ENCODE data around the gene CFAP221.

CFAP221 gene

DNA sequence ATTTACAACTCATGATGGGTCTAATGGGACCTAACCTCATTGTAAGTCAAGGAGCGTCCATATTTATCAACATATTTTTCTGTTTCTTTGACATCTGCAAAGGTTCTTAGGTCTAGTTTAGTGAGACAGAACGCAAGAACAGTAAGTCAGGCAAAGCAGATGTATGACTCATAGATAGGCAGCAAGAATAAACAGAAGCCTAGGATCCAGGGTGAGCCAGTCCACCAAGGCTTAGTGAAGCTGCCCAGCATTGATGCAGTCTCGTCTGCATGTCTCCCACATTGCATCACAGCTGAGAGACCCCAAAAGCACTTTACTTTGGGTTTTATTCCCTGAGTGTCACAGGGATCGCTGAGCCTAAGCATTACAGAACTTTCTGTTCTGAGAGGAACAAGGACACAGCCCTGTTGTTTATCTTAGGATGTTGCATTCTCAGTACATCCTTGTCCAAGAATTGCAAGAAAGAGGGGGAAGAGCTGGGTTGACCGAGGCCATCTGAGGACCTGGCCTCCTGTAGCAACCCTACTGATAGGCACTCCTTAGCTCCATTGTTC, 105.2 kb downstream of the CFAP221 start:
- Histone ChIP-seq H3K23ac (ENCODE audit: low read length in 2 of 2) (no peak overlapping the region), H3K27me3 (ENCODE audit: control insufficient read depth in 1 of 2, insufficient read depth in 1 of 2, low read length in 2 of 2) (peaks cover 0 to 7% of the 10 kb centered on the region in 2 experiments)
- WGBS, result 58% methylated on average over 4 of the region's 5 CpGs

GRCh38 chr2:119650206-119650605, 106.0 kb downstream of the CFAP221 start:
- Histone ChIP-seq H2BK15ac (ENCODE audit: low read depth, poor library complexity, severe bottlenecking) (no peak overlapping the region), H3K79me1 (replicated peaks; ENCODE audit: low read length, poor library complexity, severe bottlenecking) (no peaks in the 10 kb centered on the region), H3K4me3 (ENCODE audit: insufficient read depth in 1 of 2, low read depth in 1 of 2, low read length in 2 of 2) (no peak overlapping the region), H3K23ac (ENCODE audit: low read length in 2 of 2) (no peak overlapping the region), H3K9ac (ENCODE audit: low read length) (no peak overlapping the region), H2AFZ (ENCODE audit: low read depth, low read length) (no peak overlapping the region), H3K18ac (ENCODE audit: low read depth in 1 of 2, low read length in 2 of 2) (no peak overlapping the region), H2BK12ac (ENCODE audit: low read length in 2 of 2) (no peak overlapping the region), H3K36me3 (ENCODE audit: control insufficient read depth in 1 of 2, insufficient read depth in 2 of 2, low read depth in 1 of 2, low read length in 2 of 2) (no peaks in the 10 kb centered on the region), H3K27me3 (ENCODE audit: control insufficient read depth in 1 of 2, insufficient read depth in 1 of 2, low read length in 2 of 2) (peaks cover 3 to 11% of the 10 kb centered on the region in 2 experiments), H3K14ac (ENCODE audit: low read length in 2 of 2) (no peak overlapping the region), H2BK5ac (ENCODE audit: low read depth, low read length, poor library complexity, severe bottlenecking) (no peak overlapping the region), H2BK120ac (ENCODE audit: low read depth, low read length) (no peak overlapping the region), H3K4ac (ENCODE audit: low read depth in 1 of 2, low read length in 2 of 2) (no peak overlapping the region), H4K8ac (ENCODE audit: low read length) (no peak overlapping the region), H3K9me3 (ENCODE audit: control insufficient read depth, low read length) (no peaks in the 10 kb centered on the region), H3K27ac (ENCODE audit: low read length, poor library complexity, severe bottlenecking) (no peak overlapping the region), H3K4me1 (ENCODE audit: control insufficient read depth, insufficient read depth, low read depth, low read length) (peaks cover 2% of the 10 kb centered on the region), H4K91ac (ENCODE audit: low read length) (no peak overlapping the region), H2AK5ac (ENCODE audit: low read length, severe bottlenecking) (no peak overlapping the region), H3K4me2 (ENCODE audit: low read length, poor library complexity, severe bottlenecking) (no peak overlapping the region)
- no peak for DNase-seq
- WGBS, result 95% methylated on average over 1 of the region's 3 CpGs

More for the DNA sequence above, 105.2 kb downstream of the CFAP221 start:
- Histone ChIP-seq H2BK15ac (ENCODE audit: low read depth, poor library complexity, severe bottlenecking) (no peak overlapping the region), H2BK5ac (ENCODE audit: low read depth, low read length, poor library complexity, severe bottlenecking) (no peak overlapping the region), H3K36me3 (ENCODE audit: control insufficient read depth in 1 of 2, insufficient read depth in 2 of 2, low read depth in 1 of 2, low read length in 2 of 2) (no peaks in the 10 kb centered on the region), H2AFZ (ENCODE audit: low read depth, low read length) (no peak overlapping the region), H3K9me3 (ENCODE audit: control insufficient read depth, low read length) (no peaks in the 10 kb centered on the region), H2AK5ac (ENCODE audit: low read length, severe bottlenecking) (no peak overlapping the region), H2BK12ac (ENCODE audit: low read length in 2 of 2) (no peak overlapping the region), H3K9ac (ENCODE audit: low read length) (no peak overlapping the region), H3K18ac (ENCODE audit: low read depth in 1 of 2, low read length in 2 of 2) (no peak overlapping the region), H3K4ac (ENCODE audit: low read depth in 1 of 2, low read length in 2 of 2) (no peak overlapping the region), H3K27ac (ENCODE audit: low read length, poor library complexity, severe bottlenecking) (no peak overlapping the region), H3K4me2 (ENCODE audit: low read length, poor library complexity, severe bottlenecking) (no peak overlapping the region), H4K91ac (ENCODE audit: low read length) (no peak overlapping the region), H3K14ac (ENCODE audit: low read length in 2 of 2) (no peak overlapping the region), H3K79me1 (replicated peaks; ENCODE audit: low read length, poor library complexity, severe bottlenecking) (no peaks in the 10 kb centered on the region), H3K4me1 (ENCODE audit: control insufficient read depth, insufficient read depth, low read depth, low read length) (peaks cover 2% of the 10 kb centered on the region), H2BK120ac (ENCODE audit: low read depth, low read length) (no peak overlapping the region), H3K4me3 (ENCODE audit: insufficient read depth in 1 of 2, low read depth in 1 of 2, low read length in 2 of 2) (no peak overlapping the region), H4K8ac (ENCODE audit: low read length) (no peak overlapping the region)
- DNase-seq, result peak; percentile 45

GRCh38 chr2:119650846-119651370, 106.7 kb downstream of the CFAP221 start:
- Histone ChIP-seq H3K4me1 (ENCODE audit: control insufficient read depth, insufficient read depth, low read depth, low read length) (peaks cover 2% of the 10 kb centered on the region), H3K79me1 (replicated peaks; ENCODE audit: low read length, poor library complexity, severe bottlenecking) (no peaks in the 10 kb centered on the region), H3K27ac (ENCODE audit: low read length, poor library complexity, severe bottlenecking) (no peak overlapping the region), H2BK12ac (ENCODE audit: low read length in 2 of 2) (no peak overlapping the region), H4K8ac (ENCODE audit: low read length) (no peak overlapping the region), H2BK5ac (ENCODE audit: low read depth, low read length, poor library complexity, severe bottlenecking) (no peak overlapping the region), H3K23ac (ENCODE audit: low read length in 2 of 2) (no peak overlapping the region), H3K36me3 (ENCODE audit: control insufficient read depth in 1 of 2, insufficient read depth in 2 of 2, low read depth in 1 of 2, low read length in 2 of 2) (no peaks in the 10 kb centered on the region), H2BK120ac (ENCODE audit: low read depth, low read length) (no peak overlapping the region), H3K18ac (ENCODE audit: low read depth in 1 of 2, low read length in 2 of 2) (no peak overlapping the region), H3K27me3 (ENCODE audit: control insufficient read depth in 1 of 2, insufficient read depth in 1 of 2, low read length in 2 of 2) (peaks cover 8 to 12% of the 10 kb centered on the region in 2 experiments), H2AK5ac (ENCODE audit: low read length, severe bottlenecking) (no peak overlapping the region), H3K4ac (ENCODE audit: low read depth in 1 of 2, low read length in 2 of 2) (no peak overlapping the region), H3K14ac (ENCODE audit: low read length in 2 of 2) (no peak overlapping the region), H3K9me3 (ENCODE audit: control insufficient read depth, low read length) (no peaks in the 10 kb centered on the region), H4K91ac (ENCODE audit: low read length) (no peak overlapping the region), H3K4me3 (ENCODE audit: insufficient read depth in 1 of 2, low read depth in 1 of 2, low read length in 2 of 2) (no peak overlapping the region), H2BK15ac (ENCODE audit: low read depth, poor library complexity, severe bottlenecking) (no peak overlapping the region), H3K4me2 (ENCODE audit: low read length, poor library complexity, severe bottlenecking) (no peak overlapping the region), H3K9ac (ENCODE audit: low read length) (no peak overlapping the region), H2AFZ (ENCODE audit: low read depth, low read length) (no peak overlapping the region)
- peak; percentile 17 for DNase-seq
- 50% methylated on average over 1 of the region's 2 CpGs for whole genome bisulfite sequencing

DNA sequence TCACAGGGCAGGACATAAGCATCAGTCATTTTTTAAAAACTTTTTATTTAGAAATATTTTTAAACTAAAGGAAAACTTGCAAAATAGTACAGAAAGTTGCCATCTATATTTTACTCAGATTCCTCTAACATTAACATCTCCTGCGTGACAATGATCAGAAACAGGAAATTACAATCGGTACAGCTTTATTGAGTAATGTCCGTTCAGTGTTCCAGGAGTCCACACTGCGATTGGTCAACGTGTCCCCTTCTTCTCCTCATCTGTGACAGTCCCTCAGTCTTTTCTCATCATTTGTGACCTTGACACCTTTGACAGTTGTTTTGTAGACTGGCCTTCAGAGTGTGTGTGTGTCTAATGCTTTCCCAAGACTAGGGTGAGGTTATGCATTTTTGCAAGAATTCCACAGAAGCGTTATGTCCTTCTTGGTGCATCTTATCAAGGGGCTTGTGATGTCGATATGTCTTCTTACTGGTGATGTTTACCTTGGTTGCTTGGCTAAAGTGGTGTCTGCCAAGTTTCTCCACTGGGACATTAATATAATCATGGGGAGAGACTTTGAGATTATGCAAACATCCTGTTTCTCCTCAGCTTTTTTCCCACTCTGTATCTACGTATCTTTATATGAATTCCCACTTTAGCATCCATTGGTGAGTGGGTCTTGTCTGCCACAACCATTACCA, 113.4 kb downstream of the CFAP221 start:
- H3K36me3 ChIP-seq (ENCODE audit: control insufficient read depth in 1 of 2, insufficient read depth in 2 of 2, low read depth in 1 of 2, low read length in 2 of 2), result no peaks in the 10 kb centered on the region
- H3K79me1 ChIP-seq (replicated peaks; ENCODE audit: low read length, poor library complexity, severe bottlenecking), result no peaks in the 10 kb centered on the region
- no peak overlapping the region for H4K91ac ChIP-seq (ENCODE audit: low read length)
- no peak for DNase-seq
- H3K4me3 ChIP-seq (ENCODE audit: insufficient read depth in 1 of 2, low read depth in 1 of 2, low read length in 2 of 2), result no peak overlapping the region
- H2AK5ac ChIP-seq (ENCODE audit: low read length, severe bottlenecking), result no peak overlapping the region
- no peak overlapping the region for H2BK15ac ChIP-seq (ENCODE audit: low read depth, poor library complexity, severe bottlenecking)
- no peak overlapping the region for H3K9ac ChIP-seq (ENCODE audit: low read length)
- no peak overlapping the region for H2BK120ac ChIP-seq (ENCODE audit: low read depth, low read length)
- H3K4me1 ChIP-seq (ENCODE audit: control insufficient read depth, insufficient read depth, low read depth, low read length), result no peaks in the 10 kb centered on the region
- H2BK5ac ChIP-seq (ENCODE audit: low read depth, low read length, poor library complexity, severe bottlenecking), result no peak overlapping the region
- H3K27ac ChIP-seq (ENCODE audit: low read length, poor library complexity, severe bottlenecking), result no peak overlapping the region
- no peak overlapping the region for H2BK12ac ChIP-seq (ENCODE audit: low read length in 2 of 2)
- no peak overlapping the region for H4K8ac ChIP-seq (ENCODE audit: low read length)
- no peak overlapping the region for H2AFZ ChIP-seq (ENCODE audit: low read depth, low read length)
- H3K18ac ChIP-seq (ENCODE audit: low read depth in 1 of 2, low read length in 2 of 2), result no peak overlapping the region
- H3K14ac ChIP-seq (ENCODE audit: low read length in 2 of 2), result no peak overlapping the region
- H3K27me3 ChIP-seq (ENCODE audit: control insufficient read depth in 1 of 2, insufficient read depth in 1 of 2, low read length in 2 of 2), result peaks cover 4 to 10% of the 10 kb centered on the region in 2 experiments
- WGBS, result 88% methylated on average over 8 of the region's 8 CpGs
- H3K4me2 ChIP-seq (ENCODE audit: low read length, poor library complexity, severe bottlenecking), result no peak overlapping the region
- no peak overlapping the region for H3K4ac ChIP-seq (ENCODE audit: low read depth in 1 of 2, low read length in 2 of 2)
- no peak overlapping the region for H3K23ac ChIP-seq (ENCODE audit: low read length in 2 of 2)
- H3K9me3 ChIP-seq (ENCODE audit: control insufficient read depth, low read length), result no peaks in the 10 kb centered on the region
